Activated CD8-positive, alpha-beta memory T cell treated with anti-CD3 and anti-CD28 coated beads for 36 hours (primary cell): ENCODE measurements around the gene NRCAM. TPM values are rescaled to one million over a fixed set of nuclear protein-coding genes. Genes with fewer than 3 reads are reported as not detected.

ENCODE experiments used
- CTCF ChIA-PET: fragments of 350-600 bp; sonication (Branson Sonifier 250); formaldehyde crosslinking; loops from one replicate; lab custom pipeline; 2021; ENCODE audit warnings: antibody characterized with exemption; lab: Charles Lee
- POLR2A ChIA-PET: fragments of 350-600 bp; sonication (Branson Sonifier 250); formaldehyde crosslinking; loops from one replicate; lab custom pipeline; 2021; ENCODE audit warnings: antibody characterized with exemption; lab: Charles Lee
- total RNA-seq, 2 experiments: library from RNA; stranded (reverse); gene quantifications; one replicate each; pipeline ENCODE4 v1.2.3, GENCODE V29; 2021

NRCAM gene
- total RNA-seq, 2 experiments from 2014 or later = 0.21 to 0.34 TPM

- CTCF ChIA-PET = no interaction called here
- POLR2A ChIA-PET = no interaction called here
Observed at GRCh38 chr7:108102671-108103312, 353.4 kb downstream of the NRCAM start.

DNA sequence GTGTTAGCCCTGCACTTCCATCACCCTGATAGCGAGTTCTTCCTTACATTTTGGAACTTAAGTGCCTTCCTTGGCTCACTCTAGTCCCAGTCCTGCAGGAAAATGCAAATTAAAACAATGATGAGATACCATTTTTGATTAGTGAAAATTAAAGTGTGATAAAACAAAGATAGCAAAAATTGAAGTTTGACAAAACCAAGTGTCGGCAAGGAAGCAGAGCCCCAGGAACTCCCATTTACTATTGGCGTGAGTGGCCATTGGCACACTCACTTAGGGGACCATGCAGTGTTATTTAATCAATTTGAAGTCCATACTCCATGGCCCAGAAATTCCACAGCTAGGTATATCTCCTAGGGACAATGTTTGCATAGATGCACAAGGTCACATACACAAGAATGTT lies 354.5 kb downstream of the NRCAM start:
- POLR2A ChIA-PET = no interaction called here
- CTCF ChIA-PET = no interaction called here

- ChIA-PET POLR2A (no interaction called here), CTCF (interaction anchor here (0.5 kb wide), 1 partner anchor 37 kb away, joined by 4 read pairs; no protein-coding TSS in a partner anchor)
Observed at GRCh38 chr7:108099713-108100112, 356.5 kb downstream of the NRCAM start.

DNA sequence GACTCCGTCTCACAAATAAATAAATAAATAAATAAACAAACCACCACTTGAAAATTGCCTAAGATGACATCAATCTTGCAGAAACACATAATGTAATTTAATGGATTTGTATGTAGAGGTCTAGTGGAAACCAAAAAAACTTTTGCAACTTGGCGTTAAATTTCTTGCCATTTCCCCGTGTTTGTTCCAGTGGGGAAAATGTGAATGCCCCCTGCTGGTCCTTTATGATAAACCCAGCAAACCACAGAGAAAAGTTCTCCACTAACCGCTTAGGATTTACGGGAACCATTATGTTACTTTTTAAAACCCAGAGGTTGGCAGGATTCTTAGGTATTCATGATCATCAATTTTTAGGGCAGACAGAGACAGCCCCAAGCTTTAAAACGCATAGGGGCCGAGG lies 358.5 kb downstream of the NRCAM start:
- CTCF ChIA-PET = no interaction called here
- POLR2A ChIA-PET = no interaction called here

Other genes with a start within 250 kb of the NRCAM start
- gene PNPLA8, start 69.7 kb upstream of the NRCAM start, total RNA-seq = 10 to 100 TPM; 16.9 to 17.6 TPM
- 10 to 100 TPM; 37.3 to 38.3 TPM for gene THAP5, start 113.3 kb upstream of the NRCAM start, total RNA-seq
- gene DNAJB9, start 113.4 kb upstream of the NRCAM start, total RNA-seq = 1 to 10 TPM; 6.9 to 7.3 TPM